Breast epithelium (tissue), 4 donors: Measurements from ENCODE around the gene ARMC9. TPM values are rescaled to one million over a fixed set of nuclear protein-coding genes. Genes with fewer than 3 reads are reported as not detected.

ENCODE experiments used
- DNase-seq, 2 donors: peaks; one replicate each; pipeline ENCODE4 v3.0.0-alpha.2; 2019; ENCODE audit warnings: low spot score in 2 of 2
- H3K27ac ChIP-seq, 2 donors: fragments of 200-600 bp; sonication (generic) in 1 of 2; one replicate each; pipeline ENCODE4 v1.5.1; 2016 to 2019; ENCODE audit warnings: mild to moderate bottlenecking in 1 of 2
- H3K27me3 ChIP-seq, 2 donors: fragments of 200-600 bp; sonication (generic) in 1 of 2; one replicate each; pipeline versions ENCODE4 v1.5.1 to v1.6.0; 2017 to 2019; ENCODE audit warnings: control low read depth in 1 of 2, mild to moderate bottlenecking in 1 of 2
- H3K36me3 ChIP-seq: fragments of 200-600 bp; one replicate; pipeline ENCODE4 v1.5.1; 2019
- H3K4me1 ChIP-seq, 2 donors: fragments of 200-600 bp; sonication (generic); one replicate each; pipeline ENCODE4 v1.5.1; 2016 to 2019; ENCODE audit warnings: control low read depth in 1 of 2
- H3K4me3 ChIP-seq, 3 donors: fragments of 200-600 bp; sonication (generic); 1 replicate in 2 of 3; 2 replicates in 1 of 3; pipeline ENCODE4 v1.5.1; 2016 to 2019; ENCODE audit warnings: mild to moderate bottlenecking in 3 of 3, moderate library complexity in 2 of 3
- H3K9me3 ChIP-seq, 2 donors: fragments of 200-600 bp; sonication (generic) in 1 of 2; one replicate each; pipeline ENCODE4 v1.5.1; 2016 to 2019; ENCODE audit warnings: control low read depth in 1 of 2
- POLR2A ChIP-seq: fragments of 450-650 bp; IDR thresholded peaks from one replicate; pipeline ENCODE4 v1.6.1; 2016; ENCODE audit warnings: antibody characterized with exemption, mild to moderate bottlenecking, moderate library complexity
- POLR2AphosphoS5 ChIP-seq, 3 donors: sonication (generic); formaldehyde crosslinking; IDR thresholded peaks; one replicate each; pipeline ENCODE4 v1.6.1; 2017; ENCODE audit warnings: antibody characterized with exemption in 3 of 3
- intact Hi-C: fragments of 100-400 bp; cut with DNase I; formaldehyde crosslinking; loops from one replicate; pipeline ENCODE4 v1.15.1; 2023; ENCODE audit warnings: low total_unique reads
- total RNA-seq, 3 donors: library from RNA; depleted of rRNA; stranded (reverse); fragments of >200 nt; gene quantifications; one replicate each; pipeline ENCODE4 v1.1.0, GENCODE V29; 2016
- TF ChIP-seq, protein P1 (sequence below), 3 donors: fragments of 450-650 bp; IDR thresholded peaks; one replicate each; pipeline ENCODE4 v1.5.1; 2016 to 2017; ENCODE audit warnings: antibody characterized with exemption in 3 of 3, mild to moderate bottlenecking in 3 of 3, moderate library complexity in 3 of 3

ARMC9 gene
- total RNA-seq, 3 donors from 2014 or later: 4.0 to 20.8 (median 18.0) TPM

DNA sequence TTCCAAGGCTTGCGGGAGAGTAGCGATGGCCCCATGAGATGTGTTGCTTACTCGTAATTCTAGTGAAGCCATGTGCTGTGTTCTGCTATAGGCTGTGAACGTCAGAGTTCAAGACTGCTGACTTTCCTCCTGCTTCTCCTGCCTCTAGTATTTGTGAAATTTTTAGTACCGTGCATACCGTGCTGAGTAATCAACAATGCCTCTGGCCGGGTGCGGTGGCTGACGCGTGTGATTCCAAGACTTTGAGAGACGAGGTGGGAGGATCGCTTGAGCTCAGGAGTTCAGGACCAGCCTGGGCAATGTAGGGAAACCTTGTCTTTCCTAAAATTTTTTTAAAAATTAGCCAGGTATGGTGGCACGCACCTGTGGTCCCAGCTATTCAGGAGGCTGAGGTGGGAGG is 137.2 kb downstream of the ARMC9 start:
- no peaks in the 10 kb centered on the region for H3K4me1 ChIP-seq
- H3K27ac ChIP-seq: no peak overlapping the region
- H3K4me3 ChIP-seq: no peak overlapping the region
- intact Hi-C loops: no loop called here
- H3K9me3 ChIP-seq: no peaks in the 10 kb centered on the region
- DNase-seq: no peak
- TF ChIP-seq, protein P1, sequence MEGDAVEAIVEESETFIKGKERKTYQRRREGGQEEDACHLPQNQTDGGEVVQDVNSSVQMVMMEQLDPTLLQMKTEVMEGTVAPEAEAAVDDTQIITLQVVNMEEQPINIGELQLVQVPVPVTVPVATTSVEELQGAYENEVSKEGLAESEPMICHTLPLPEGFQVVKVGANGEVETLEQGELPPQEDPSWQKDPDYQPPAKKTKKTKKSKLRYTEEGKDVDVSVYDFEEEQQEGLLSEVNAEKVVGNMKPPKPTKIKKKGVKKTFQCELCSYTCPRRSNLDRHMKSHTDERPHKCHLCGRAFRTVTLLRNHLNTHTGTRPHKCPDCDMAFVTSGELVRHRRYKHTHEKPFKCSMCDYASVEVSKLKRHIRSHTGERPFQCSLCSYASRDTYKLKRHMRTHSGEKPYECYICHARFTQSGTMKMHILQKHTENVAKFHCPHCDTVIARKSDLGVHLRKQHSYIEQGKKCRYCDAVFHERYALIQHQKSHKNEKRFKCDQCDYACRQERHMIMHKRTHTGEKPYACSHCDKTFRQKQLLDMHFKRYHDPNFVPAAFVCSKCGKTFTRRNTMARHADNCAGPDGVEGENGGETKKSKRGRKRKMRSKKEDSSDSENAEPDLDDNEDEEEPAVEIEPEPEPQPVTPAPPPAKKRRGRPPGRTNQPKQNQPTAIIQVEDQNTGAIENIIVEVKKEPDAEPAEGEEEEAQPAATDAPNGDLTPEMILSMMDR (IDR thresholded peaks at IDR 0.05): no peak
- TF ChIP-seq POLR2AphosphoS5 (IDR thresholded peaks at IDR 0.05) (no peak), POLR2A (no peak)
- H3K36me3 ChIP-seq: no peaks in the 10 kb centered on the region
- H3K27me3 ChIP-seq: no peaks in the 10 kb centered on the region

DNA sequence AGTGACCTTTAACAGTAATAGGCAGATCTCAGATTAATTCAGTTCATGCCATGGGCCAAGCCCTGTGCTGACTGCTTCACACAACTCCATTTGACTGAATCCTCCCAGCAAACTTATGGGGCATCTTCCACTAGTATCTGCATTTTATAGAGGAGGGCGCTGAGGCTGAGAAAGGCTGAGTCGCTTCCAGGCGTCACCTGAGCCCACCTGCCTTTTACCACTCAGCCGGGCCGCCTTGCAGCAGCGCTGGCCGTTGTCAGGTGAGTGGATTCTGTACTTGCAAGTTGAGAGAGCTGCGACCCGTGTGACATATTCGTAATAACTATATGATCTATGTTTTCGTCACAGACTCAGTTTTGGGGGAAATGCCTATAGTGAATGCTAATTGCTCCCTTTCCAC is 137.8 kb downstream of the ARMC9 start:
- Histone ChIP-seq H3K4me3 (no peak overlapping the region), H3K27ac (no peak overlapping the region), H3K27me3 (no peaks in the 10 kb centered on the region), H3K4me1 (no peaks in the 10 kb centered on the region), H3K9me3 (no peaks in the 10 kb centered on the region), H3K36me3 (no peaks in the 10 kb centered on the region)
- no peak for DNase-seq
- TF ChIP-seq, protein P1 (IDR thresholded peaks at IDR 0.05): no peak
- TF ChIP-seq POLR2A (no peak), POLR2AphosphoS5 (IDR thresholded peaks at IDR 0.05) (no peak)
- intact Hi-C loops: no loop called here

DNA sequence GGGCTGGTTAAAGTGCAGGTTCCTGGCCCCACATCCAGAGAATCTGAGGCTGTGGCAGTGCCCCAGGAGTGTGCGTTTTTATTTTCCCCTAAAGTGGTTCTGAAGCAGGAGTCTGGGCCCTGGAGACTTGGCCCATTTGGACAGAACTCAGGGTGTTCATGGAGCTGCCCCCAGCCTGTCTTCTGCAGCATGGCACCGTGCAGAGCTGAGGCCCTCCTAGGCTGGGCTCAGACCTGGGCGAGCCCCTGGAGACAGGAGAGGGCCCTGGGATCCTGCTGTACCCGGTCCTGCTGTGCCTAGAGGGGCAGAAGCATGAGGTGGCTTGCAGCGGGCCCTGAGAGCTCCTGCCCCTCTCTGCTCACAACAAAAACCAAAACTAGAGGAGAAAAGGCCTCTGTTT is 138.3 kb downstream of the ARMC9 start:
- no peak for DNase-seq
- H3K27ac ChIP-seq: no peak overlapping the region
- no peaks in the 10 kb centered on the region for H3K36me3 ChIP-seq
- no peak overlapping the region for H3K4me3 ChIP-seq
- H3K4me1 ChIP-seq: no peaks in the 10 kb centered on the region
- TF ChIP-seq POLR2A (no peak), POLR2AphosphoS5 (IDR thresholded peaks at IDR 0.05) (no peak)
- TF ChIP-seq, protein P1 (IDR thresholded peaks at IDR 0.05): no peak
- no peaks in the 10 kb centered on the region for H3K9me3 ChIP-seq
- intact Hi-C loops: no loop called here
- no peaks in the 10 kb centered on the region for H3K27me3 ChIP-seq

- no peaks in the 10 kb centered on the region for H3K4me1 ChIP-seq
- no peak for DNase-seq
- TF ChIP-seq POLR2A: no peak
- TF ChIP-seq POLR2AphosphoS5 (IDR thresholded peaks at IDR 0.05): no peak
- TF ChIP-seq, protein P1 (IDR thresholded peaks at IDR 0.05): no peak
- no peak overlapping the region for H3K4me3 ChIP-seq
- no peak overlapping the region for H3K27ac ChIP-seq
- H3K36me3 ChIP-seq: no peaks in the 10 kb centered on the region
- intact Hi-C loops: no loop called here
- H3K27me3 ChIP-seq: no peaks in the 10 kb centered on the region
- no peaks in the 10 kb centered on the region for H3K9me3 ChIP-seq
These were observed 139.7 kb downstream of the ARMC9 start for GRCh38 chr2:231337807-231338759.

GRCh38 chr2:231339316-231339715 is 140.9 kb downstream of the ARMC9 start:
- no peaks in the 10 kb centered on the region for H3K36me3 ChIP-seq
- no peak for DNase-seq

More at GRCh38 chr2:231339316-231339715, 140.9 kb downstream of the ARMC9 start:
- TF ChIP-seq, protein P1 (IDR thresholded peaks at IDR 0.05): no peak
- no peak for TF ChIP-seq POLR2A
- TF ChIP-seq POLR2AphosphoS5 (IDR thresholded peaks at IDR 0.05): no peak
- Histone ChIP-seq H3K27ac (no peak overlapping the region), H3K4me3 (no peak overlapping the region), H3K9me3 (no peaks in the 10 kb centered on the region), H3K4me1 (no peaks in the 10 kb centered on the region), H3K27me3 (no peaks in the 10 kb centered on the region)
- intact Hi-C loops: no loop called here
